Tibial nerve (tissue), 4 donors: ENCODE results near the gene NKAIN2.

ENCODE experiments used
- EP300 ChIP-seq, 2 donors: sonication (generic); formaldehyde crosslinking; IDR thresholded peaks; one replicate each; pipeline ENCODE4 v1.6.1; 2017; ENCODE audit warnings: antibody characterized with exemption in 2 of 2, mild to moderate bottlenecking in 1 of 2
- POLR2A ChIP-seq, 2 donors: fragments of 450-650 bp; IDR thresholded peaks; one replicate each; pipeline ENCODE4 v1.6.1; 2017; ENCODE audit warnings: antibody characterized with exemption in 2 of 2, mild to moderate bottlenecking in 2 of 2, moderate library complexity in 2 of 2
- TF ChIP-seq, protein P1 (sequence below), 5 experiments: fragments of 200-600 bp in 3 of 5; fragments of 450-650 bp in 2 of 5; sonication (generic) in 3 of 5; IDR thresholded peaks; one replicate each; pipeline ENCODE4 v1.5.1; 2016 to 2019; ENCODE audit warnings: antibody characterized with exemption in 5 of 5, mild to moderate bottlenecking in 3 of 5, moderate library complexity in 2 of 5

DNA sequence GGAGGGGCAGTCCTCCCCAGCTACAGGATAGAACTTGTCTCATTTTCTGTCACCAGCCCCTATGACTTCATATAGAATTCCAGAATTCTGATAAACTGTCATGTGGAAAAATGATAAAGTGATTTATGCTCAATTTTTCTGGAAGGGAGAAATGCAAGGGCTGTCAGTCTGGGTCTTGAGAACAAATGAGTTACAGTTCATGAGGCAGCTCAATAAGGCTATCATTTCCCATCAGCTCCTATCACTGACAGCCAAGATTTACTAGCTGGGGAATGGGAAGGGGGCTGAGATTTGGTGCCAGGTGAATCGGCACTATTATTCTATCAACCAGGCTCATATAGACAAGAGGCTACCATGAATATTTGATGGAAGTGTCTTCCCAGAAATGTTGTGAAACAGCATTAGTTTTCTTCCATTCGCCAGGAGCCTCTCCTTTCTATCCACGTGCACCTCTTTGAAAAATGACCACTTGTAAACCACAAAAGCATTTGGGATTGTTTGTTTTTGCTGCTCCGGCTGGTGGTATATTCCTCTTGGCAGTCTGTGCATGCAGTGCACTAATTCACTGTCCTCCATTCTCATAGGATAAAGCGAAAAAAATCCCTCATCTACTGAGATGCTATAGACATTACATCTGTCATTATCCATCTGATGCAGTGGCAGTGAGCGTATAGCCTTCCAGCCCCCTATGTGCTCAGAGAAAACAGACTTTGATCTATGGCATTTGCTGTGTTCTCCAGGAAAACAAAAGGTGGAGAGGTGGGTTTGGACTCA is 629.9 kb downstream of the NKAIN2 start:
- TF ChIP-seq, protein P1, sequence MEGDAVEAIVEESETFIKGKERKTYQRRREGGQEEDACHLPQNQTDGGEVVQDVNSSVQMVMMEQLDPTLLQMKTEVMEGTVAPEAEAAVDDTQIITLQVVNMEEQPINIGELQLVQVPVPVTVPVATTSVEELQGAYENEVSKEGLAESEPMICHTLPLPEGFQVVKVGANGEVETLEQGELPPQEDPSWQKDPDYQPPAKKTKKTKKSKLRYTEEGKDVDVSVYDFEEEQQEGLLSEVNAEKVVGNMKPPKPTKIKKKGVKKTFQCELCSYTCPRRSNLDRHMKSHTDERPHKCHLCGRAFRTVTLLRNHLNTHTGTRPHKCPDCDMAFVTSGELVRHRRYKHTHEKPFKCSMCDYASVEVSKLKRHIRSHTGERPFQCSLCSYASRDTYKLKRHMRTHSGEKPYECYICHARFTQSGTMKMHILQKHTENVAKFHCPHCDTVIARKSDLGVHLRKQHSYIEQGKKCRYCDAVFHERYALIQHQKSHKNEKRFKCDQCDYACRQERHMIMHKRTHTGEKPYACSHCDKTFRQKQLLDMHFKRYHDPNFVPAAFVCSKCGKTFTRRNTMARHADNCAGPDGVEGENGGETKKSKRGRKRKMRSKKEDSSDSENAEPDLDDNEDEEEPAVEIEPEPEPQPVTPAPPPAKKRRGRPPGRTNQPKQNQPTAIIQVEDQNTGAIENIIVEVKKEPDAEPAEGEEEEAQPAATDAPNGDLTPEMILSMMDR (IDR thresholded peaks at IDR 0.05), result no peak
- TF ChIP-seq POLR2A (IDR thresholded peaks at IDR 0.05) (no peak), EP300 (IDR thresholded peaks at IDR 0.05) (no peak)
